Esophagus (tissue), 2 donors: ENCODE measurements around the gene SMIM44. TPM values are rescaled to one million over a fixed set of nuclear protein-coding genes. Genes with fewer than 3 reads are reported as not detected.

Experiments used
- H3K27ac ChIP-seq, 2 donors: one replicate each; pipeline ENCODE4 v1.5.1; 2013; ENCODE audit warnings: low read depth in 2 of 2, mild to moderate bottlenecking in 2 of 2, inconsistent platforms in 1 of 2, low read length in 1 of 2, moderate library complexity in 1 of 2
- H3K27me3 ChIP-seq, 2 donors: one replicate each; pipeline ENCODE4 v1.6.1; 2013; ENCODE audit warnings: low read length in 2 of 2, control low read depth in 1 of 2, mild to moderate bottlenecking in 1 of 2; ENCODE audit not compliant: insufficient read depth in 2 of 2, control insufficient read depth in 1 of 2
- H3K36me3 ChIP-seq, 2 donors: one replicate each; pipeline ENCODE4 v1.6.1; 2013; ENCODE audit warnings: low read length in 1 of 2; ENCODE audit not compliant: control insufficient read depth in 2 of 2, insufficient read depth in 2 of 2
- H3K4me1 ChIP-seq, 2 donors: one replicate each; pipeline ENCODE4 v1.6.1; 2013; ENCODE audit warnings: low read length in 1 of 2; ENCODE audit not compliant: control insufficient read depth in 2 of 2, insufficient read depth in 2 of 2
- H3K4me3 ChIP-seq, 2 donors: one replicate each; pipeline ENCODE4 v1.5.1; 2013; ENCODE audit warnings: low read length in 2 of 2, mild to moderate bottlenecking in 2 of 2, low read depth in 1 of 2, moderate library complexity in 1 of 2
- H3K9me3 ChIP-seq, 2 donors: one replicate each; pipeline ENCODE4 v1.6.1; 2013; ENCODE audit warnings: mild to moderate bottlenecking in 2 of 2, low read depth in 1 of 2, low read length in 1 of 2, moderate library complexity in 1 of 2; ENCODE audit not compliant: control insufficient read depth in 2 of 2, insufficient read depth in 1 of 2
- WGBS, 2 donors: extraction: QIAGEN DNeasy Blood & Tissue Kit; methylation state at CpG; one replicate each; pipeline ENCODE4 v1.1.7; 2013; 5-methylcytosine and 5-hydroxymethylcytosine counted together
- polyA plus RNA-seq, 2 donors: library from polyadenylated mRNA; stranded (reverse); fragments of 200-250 nt; gene quantifications; one replicate each; pipeline ENCODE4 v1.2.3, GENCODE V29; 2013
- donor health status: healthy with polysubstance abuse.
- donor health status: Bipolar disorder and iron deficiency.

Gene SMIM44
- polyA plus RNA-seq, 2 donors: not detected

DNA sequence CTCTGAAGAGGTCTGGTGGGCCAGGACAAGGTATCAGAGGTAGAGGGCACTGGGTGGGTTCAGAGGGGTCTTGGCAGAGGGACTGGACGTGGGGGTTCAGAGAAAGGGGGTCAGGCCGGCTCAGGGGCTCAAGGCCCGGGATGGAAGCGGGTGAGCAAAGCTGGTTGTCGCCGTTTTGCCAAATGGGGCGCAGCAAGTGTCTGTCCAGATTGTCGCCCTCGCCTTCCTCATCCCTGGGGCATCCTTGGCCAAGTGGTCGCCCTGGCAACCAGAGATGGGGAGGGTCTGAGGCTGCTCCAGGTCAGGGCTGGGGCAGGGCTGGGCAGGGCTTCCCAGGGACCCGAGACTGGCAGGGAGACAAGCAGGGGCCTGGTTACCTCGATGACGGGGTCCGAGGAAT lies 10.4 kb upstream of the SMIM44 start:
- H3K27ac ChIP-seq: no peak overlapping the region
- 90 to 94% methylated on average over 14 of the region's 14 CpGs for WGBS, 2 donors
- H3K9me3 ChIP-seq: no peaks in the 10 kb centered on the region
- no peak overlapping the region for H3K4me3 ChIP-seq
- no peaks in the 10 kb centered on the region for H3K4me1 ChIP-seq
- H3K27me3 ChIP-seq: no peaks in the 10 kb centered on the region
- peaks cover 13 to 40% of the 10 kb centered on the region in 2 donors for H3K36me3 ChIP-seq

DNA sequence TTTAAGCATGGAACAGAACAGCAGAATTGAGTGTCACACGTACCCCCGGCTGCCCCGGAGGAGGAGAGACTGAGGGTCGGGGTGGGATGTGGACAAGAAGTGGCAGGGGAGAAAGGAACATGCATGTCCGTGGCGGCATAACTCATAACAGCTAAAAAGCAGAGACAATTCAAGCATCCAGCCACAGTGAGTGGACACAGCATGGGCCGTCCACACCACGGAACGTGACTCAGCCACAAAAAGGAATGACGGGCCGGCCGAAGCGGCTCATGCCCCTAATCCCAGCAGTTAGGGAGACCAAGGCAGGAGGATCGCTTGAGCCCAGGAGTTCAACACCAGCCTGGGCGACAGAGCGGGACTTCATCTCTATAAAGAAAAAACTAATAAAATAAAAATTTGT lies 9.7 kb upstream of the SMIM44 start:
- no peaks in the 10 kb centered on the region for H3K4me1 ChIP-seq
- no peak overlapping the region for H3K4me3 ChIP-seq
- no peaks in the 10 kb centered on the region for H3K9me3 ChIP-seq
- no peak overlapping the region for H3K27ac ChIP-seq
- no peaks in the 10 kb centered on the region for H3K27me3 ChIP-seq
- 94% methylated on average over 16 of the region's 16 CpGs for WGBS, 2 donors
- peaks cover 13 to 40% of the 10 kb centered on the region in 2 donors for H3K36me3 ChIP-seq

DNA sequence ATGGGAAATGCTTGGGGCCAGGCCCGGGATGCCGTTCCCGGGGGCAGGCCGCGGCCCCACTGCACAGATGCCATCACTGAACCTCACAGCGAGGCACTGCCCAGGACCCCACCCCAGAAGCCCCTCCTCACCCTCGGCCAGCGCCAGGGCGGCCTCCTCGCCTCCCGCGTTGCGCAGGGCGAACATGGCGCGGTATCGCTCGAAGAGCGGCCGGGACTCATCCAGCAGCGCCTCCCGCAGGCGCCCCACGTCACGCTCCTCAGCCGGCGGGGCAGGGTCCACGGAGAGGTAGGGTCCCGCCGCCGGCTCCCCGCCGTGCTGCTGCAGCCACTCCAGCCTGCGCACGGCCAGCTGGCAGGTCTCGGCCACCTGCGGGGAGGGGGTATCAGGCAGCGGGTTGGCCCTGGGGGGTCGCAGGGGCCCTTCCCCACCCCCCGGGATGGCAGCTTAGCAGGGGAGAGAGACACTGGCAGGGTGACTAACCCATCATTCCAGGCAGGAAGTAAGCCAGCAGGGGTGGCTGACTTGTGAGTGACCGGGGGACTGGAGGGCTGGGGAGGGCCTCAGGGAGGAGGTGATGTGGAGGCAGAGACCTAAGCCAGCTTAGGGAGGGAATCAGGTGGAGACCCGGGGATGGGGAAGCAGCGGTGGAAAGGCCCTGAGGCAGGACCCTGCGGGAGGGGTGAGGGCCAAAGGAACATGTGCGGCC lies 9.0 kb upstream of the SMIM44 start:
- Histone ChIP-seq H3K4me3 (no peak overlapping the region), H3K9me3 (no peaks in the 10 kb centered on the region), H3K36me3 (peaks cover 13 to 40% of the 10 kb centered on the region in 2 donors), H3K4me1 (no peaks in the 10 kb centered on the region), H3K27ac (no peak overlapping the region), H3K27me3 (no peaks in the 10 kb centered on the region)
- 95 to 96% methylated on average over 45 of the region's 45 CpGs for WGBS, 2 donors

DNA sequence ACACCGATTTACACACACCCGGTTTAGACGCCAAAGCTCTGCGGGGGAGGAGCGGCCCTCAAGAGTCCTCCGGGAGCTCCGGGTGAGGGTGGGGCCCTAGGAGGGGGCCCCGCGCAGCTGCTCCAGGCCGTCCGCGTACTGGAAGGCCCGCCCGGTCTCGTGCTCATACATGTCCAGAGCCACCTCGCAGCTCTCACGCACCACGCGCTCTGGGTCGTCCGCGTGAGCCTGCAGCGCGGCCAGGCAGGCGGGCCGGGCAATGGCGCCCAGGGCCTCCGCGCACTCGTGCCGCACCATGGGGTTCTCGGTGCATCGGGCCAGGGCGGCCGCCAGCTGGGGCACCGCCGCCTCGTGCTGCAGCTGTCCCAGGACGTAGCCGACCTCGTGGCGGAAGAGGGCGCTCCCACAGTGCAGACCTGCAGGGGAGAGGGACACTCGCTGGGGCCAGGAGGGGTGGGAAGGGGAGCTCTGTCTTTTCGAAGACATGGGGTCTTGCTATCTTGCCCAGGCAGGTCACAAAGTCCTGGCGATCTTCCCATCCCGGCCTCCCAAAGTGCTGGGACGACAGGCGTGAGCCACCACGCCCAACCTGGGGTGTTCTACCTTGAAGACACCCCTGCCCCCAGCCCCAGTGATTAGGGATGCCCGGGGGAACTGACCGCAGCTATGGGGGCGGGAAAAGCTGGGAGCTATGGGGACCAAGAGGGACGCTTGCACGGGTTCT lies 8.3 kb upstream of the SMIM44 start:
- H3K27me3 ChIP-seq: no peaks in the 10 kb centered on the region
- H3K36me3 ChIP-seq: peaks cover 13 to 38% of the 10 kb centered on the region in 2 donors
- no peaks in the 10 kb centered on the region for H3K4me1 ChIP-seq
- no peak overlapping the region for H3K4me3 ChIP-seq
- WGBS, 2 donors: 94% methylated on average over 55 of the region's 55 CpGs
- H3K27ac ChIP-seq: no peak overlapping the region
- no peaks in the 10 kb centered on the region for H3K9me3 ChIP-seq

DNA sequence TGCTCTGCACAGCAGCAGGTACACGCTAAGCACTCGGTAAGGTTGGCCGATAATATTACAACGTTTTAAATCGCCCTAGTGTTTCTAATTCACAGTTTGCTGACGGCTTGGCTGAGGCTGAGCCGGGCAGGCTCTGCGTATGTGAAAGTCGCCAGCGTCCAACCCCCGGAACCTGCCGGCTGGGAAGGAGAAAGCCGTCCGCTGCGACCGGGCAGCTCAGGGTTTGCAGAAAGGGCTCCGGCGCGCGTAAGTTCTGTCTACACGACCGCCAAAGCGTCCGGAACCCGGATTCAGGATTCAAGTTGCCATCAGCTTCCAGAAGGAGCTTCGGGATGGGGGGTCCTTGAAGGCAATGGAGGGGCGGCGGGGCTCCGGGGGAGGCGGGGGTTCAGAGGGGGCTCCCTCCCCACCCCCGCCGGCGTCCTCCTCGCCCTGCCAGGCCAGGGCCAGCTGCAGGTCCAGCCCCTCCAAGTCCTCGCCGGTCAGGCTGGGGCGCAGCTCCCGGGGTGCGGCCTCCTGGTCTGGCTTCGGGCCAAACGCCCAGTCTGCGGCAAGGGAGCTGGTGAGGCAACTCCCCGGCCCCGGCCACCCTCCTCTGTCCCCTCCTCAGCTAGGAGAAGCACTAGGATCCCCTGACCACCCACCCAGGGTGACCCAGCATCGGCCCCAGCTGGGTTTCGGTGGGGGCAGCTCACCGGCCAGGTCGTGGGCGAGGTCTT lies 575 bp downstream of the SMIM44 start:
- 61 to 68% methylated on average over 44 to 49 of the region's 49 CpGs for WGBS, 2 donors
- Histone ChIP-seq H3K4me3 (no peak overlapping the region), H3K4me1 (peaks cover 2 to 3% of the 10 kb centered on the region in 2 donors), H3K36me3 (no peaks in the 10 kb centered on the region), H3K9me3 (no peaks in the 10 kb centered on the region), H3K27me3 (peaks cover 0 to 4% of the 10 kb centered on the region in 2 donors), H3K27ac (no peak overlapping the region)

DNA sequence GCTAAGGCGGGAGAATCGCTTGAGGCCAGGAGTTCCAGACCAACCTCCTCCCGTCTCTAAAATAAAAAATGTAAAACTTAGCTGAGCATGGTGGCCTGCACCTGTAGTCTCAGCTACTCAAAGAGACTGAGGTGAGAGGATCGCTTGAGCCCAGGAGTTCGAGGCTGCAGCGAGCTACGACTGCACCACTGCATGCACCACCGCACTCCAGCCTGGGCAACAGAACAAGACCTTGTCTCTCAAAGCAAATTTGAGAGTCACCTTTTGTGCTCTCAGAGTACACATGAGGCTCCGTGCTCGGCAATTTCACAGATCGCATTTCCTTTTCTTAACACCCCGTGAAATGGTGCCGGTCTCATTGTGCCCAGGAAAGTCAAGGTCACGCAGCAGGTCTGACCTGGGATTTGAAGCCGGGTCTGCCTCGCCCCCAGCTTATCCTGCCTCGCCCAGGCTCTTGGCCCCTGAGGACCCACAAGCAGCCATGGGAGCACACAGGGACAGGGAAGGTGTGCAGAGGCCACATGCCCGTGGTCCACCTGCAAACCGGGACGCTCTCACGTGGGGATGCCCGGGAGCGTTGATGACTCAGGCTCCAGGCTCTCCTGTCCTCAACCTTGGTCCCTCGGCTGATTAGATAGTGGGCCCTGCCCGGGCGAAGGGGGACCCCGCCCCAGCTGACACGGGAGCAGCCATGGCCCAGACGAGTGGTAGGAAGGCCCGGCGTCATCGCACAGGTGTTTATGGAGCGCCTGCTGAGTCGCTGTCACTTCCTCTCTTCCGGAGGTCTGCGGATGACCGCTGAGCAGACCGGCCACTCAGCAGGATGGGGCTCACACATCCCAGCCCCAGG lies 1.8 kb downstream of the SMIM44 start:
- peaks cover 0 to 4% of the 10 kb centered on the region in 2 donors for H3K27me3 ChIP-seq
- H3K4me1 ChIP-seq: peaks cover 2 to 3% of the 10 kb centered on the region in 2 donors
- H3K4me3 ChIP-seq: no peak overlapping the region
- no peak overlapping the region for H3K27ac ChIP-seq
- no peaks in the 10 kb centered on the region for H3K36me3 ChIP-seq
- H3K9me3 ChIP-seq: no peaks in the 10 kb centered on the region
- 54 to 57% methylated on average over 38 of the region's 38 CpGs for WGBS, 2 donors

DNA sequence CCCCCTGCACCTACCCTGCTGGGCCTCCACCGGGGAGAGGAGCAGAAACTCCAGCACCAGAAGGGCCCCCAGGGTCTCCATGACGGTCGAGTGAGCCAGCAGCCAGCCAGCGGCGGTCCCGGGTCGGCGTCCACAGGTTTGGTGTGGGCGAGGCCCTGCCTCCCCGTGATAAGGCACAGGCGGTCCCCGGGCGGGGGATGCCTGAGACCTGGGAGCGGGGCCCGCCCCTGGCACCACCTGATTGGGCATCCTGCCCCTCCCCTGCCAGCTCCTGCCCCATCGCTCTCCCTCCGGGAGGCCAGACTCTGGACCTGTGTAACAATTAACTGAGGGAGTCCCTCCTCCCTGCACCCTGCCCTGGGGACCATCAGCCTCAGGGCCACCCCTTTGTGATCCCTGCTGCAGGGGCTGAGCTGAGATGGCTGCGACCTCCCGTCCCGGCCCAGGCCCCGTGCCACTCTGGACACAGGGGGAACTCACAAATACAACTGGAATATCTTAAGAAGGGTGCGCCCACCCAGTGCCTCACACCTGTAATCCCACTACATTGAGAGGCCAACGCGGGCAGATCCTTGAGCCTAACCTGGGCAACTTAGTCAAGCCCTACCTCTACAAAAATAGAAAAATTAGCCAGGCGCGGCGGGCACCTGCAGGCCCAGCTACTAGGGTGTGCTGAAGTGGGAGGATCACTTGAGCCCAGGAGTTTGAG lies 2.7 kb downstream of the SMIM44 start, which contains the start of gene SMIM24:
Gene SMIM24 (minus strand): TSS at position 143 of the 709 bp plus-strand sequence. CDS start 62 bp downstream, at position 81.
- no peak within 1 kb of the TSS for H3K4me3 ChIP-seq
- peaks cover 2 to 3% of the 10 kb centered on the region in 2 donors for H3K4me1 ChIP-seq
- 41 to 46% methylated on average over 26 to 27 of the region's 27 CpGs for WGBS, 2 donors
- H3K9me3 ChIP-seq: no peaks in the 10 kb centered on the region
- H3K27ac ChIP-seq: no peak within 1 kb of the TSS
- no peaks in the 10 kb centered on the region for H3K36me3 ChIP-seq
- H3K27me3 ChIP-seq: peaks cover 0 to 4% of the 10 kb centered on the region in 2 donors

DNA sequence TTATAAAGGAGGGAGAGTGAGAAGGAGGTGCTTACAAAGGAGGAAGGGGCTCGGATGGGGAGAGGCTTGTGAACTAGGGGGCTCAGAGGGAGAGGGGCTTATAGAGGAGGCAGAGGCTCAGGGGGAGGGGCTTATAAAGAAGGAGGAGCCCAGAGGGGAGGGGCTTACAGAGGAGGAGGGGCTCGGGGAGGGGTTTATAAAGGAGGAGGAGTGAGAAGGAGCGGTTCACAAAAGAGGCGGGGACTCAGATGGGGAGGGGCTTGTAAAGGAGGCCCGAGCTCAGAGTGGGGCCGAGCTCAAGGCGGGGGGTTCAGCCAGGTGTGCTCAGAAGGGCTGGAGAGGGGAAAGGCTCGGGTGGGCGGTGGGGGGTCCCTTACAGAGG lies 3.4 kb downstream of the SMIM44 start:
- no peaks in the 10 kb centered on the region for H3K9me3 ChIP-seq
- peaks cover 0 to 4% of the 10 kb centered on the region in 2 donors for H3K27me3 ChIP-seq
- peaks cover 2 to 3% of the 10 kb centered on the region in 2 donors for H3K4me1 ChIP-seq
- H3K4me3 ChIP-seq: no peak overlapping the region
- 43 to 50% methylated on average over 9 of the region's 9 CpGs for WGBS, 2 donors
- no peak overlapping the region for H3K27ac ChIP-seq
- H3K36me3 ChIP-seq: no peaks in the 10 kb centered on the region
